Mesothelial cell of epicardium (in vitro differentiated cells): ENCODE data around the gene DNAJC1. TPM values are rescaled to one million over a fixed set of nuclear protein-coding genes. Genes with fewer than 3 reads are reported as not detected.
"Not testable (repeated sequence)": the region's sequence is repeated elsewhere in the genome, so short reads cannot be mapped to it uniquely, and the experiment has no call there.

Source experiments
- DNase-seq, 2 experiments: peaks; one replicate each; pipeline ENCODE4 v3.0.0; 2021; ENCODE audit warnings: low spot score in 2 of 2; ENCODE audit not compliant: unreplicated experiment in 2 of 2
- H3K27ac Mint-ChIP-seq: 2 replicates; pipeline ENCODE4 v1.8.0; 2021; ENCODE audit warnings: mixed read lengths
- H3K27me3 Mint-ChIP-seq: 2 replicates; pipeline ENCODE4 v1.8.0; 2021; ENCODE audit warnings: low read depth, mixed read lengths
- H3K36me3 Mint-ChIP-seq: 2 replicates; pipeline ENCODE4 v1.8.0; 2021; ENCODE audit warnings: mixed read lengths
- H3K4me1 Mint-ChIP-seq: 2 replicates; pipeline ENCODE4 v1.8.0; 2021; ENCODE audit warnings: mixed read lengths
- H3K4me3 Mint-ChIP-seq: 2 replicates; pipeline ENCODE4 v1.8.0; 2021; ENCODE audit warnings: mild to moderate bottlenecking, moderate library complexity, mixed read lengths
- H3K9me3 Mint-ChIP-seq: 2 replicates; pipeline ENCODE4 v1.8.0; 2021; ENCODE audit warnings: mixed read lengths
- total RNA-seq: library from RNA; stranded (reverse); gene quantifications from 3 replicates; pipeline ENCODE4 v1.2.1, GENCODE V29; 2021
- TF ChIP-seq, protein P1 (sequence below): fragments of 200-600 bp; sonication (generic); IDR thresholded peaks from one replicate; pipeline ENCODE4 v1.5.0; 2021; ENCODE audit warnings: antibody characterized with exemption; ENCODE audit not compliant: unreplicated experiment

Gene DNAJC1
- total RNA-seq, 1 donor from 2014 or later: 27.2 TPM

DNA sequence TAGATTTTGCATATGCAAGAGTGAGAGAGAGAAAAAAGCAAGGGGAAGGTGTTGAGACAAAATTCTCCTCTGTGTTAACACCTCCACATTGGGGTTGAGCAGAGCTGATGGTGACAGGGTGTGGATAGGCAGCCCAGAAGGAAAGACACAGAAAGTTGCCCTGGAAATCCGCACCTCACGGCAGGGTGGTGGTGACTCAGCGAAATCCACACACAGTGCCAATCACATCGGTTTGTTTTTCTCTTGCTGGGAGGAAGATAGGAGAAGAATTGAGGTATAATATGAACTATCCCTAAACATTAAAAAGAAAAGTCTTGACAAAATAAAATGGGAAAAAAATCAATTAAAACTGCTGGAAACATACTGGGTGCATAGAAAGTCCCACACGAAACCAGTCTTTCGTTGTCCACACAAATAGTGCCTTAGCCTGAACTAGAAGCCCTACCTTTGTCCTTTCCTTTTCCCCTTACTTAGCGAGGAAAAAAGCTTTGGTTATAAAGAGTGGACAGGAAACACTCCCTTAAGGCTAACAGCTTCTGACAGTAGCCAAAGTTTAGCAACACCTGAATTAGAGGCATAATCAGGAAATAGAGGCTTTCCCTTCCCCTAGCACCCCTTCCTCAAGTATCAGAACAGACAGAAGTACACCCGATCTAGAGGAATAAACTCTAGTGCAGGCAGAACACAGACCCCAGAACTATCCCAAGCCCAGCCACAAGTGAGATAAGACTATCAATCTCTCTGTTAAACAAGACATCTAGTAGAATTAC lies 39.2 kb upstream of the DNAJC1 start:
- H3K4me3 Mint-ChIP-seq: no peak overlapping the region
- no peaks in the 10 kb centered on the region for H3K27me3 Mint-ChIP-seq
- DNase-seq: no peak
- TF ChIP-seq, protein P1, sequence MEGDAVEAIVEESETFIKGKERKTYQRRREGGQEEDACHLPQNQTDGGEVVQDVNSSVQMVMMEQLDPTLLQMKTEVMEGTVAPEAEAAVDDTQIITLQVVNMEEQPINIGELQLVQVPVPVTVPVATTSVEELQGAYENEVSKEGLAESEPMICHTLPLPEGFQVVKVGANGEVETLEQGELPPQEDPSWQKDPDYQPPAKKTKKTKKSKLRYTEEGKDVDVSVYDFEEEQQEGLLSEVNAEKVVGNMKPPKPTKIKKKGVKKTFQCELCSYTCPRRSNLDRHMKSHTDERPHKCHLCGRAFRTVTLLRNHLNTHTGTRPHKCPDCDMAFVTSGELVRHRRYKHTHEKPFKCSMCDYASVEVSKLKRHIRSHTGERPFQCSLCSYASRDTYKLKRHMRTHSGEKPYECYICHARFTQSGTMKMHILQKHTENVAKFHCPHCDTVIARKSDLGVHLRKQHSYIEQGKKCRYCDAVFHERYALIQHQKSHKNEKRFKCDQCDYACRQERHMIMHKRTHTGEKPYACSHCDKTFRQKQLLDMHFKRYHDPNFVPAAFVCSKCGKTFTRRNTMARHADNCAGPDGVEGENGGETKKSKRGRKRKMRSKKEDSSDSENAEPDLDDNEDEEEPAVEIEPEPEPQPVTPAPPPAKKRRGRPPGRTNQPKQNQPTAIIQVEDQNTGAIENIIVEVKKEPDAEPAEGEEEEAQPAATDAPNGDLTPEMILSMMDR: no peak
- H3K9me3 Mint-ChIP-seq: peaks cover 5% of the 10 kb centered on the region
- no peaks in the 10 kb centered on the region for H3K36me3 Mint-ChIP-seq
- peaks cover 16% of the 10 kb centered on the region for H3K4me1 Mint-ChIP-seq
- H3K27ac Mint-ChIP-seq: no peak overlapping the region

DNA sequence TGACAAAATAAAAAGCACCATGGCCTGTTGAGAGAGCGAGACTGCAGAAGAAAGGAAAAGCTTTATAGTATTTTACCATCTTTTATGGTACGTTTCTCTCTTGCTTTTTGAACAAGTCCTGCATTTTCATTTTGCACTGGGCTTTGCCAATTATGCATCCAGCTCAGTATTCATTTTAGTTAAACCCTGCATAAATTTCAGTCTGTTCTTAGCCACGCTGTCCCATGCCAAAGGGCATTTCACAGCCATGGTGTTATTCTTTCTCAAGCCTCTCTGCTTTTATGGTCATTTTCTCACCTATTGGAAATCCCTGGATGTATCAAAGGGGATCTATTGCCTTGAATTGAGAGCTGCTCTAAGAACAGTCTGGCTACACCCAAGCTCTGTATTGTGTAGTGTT lies 30.8 kb upstream of the DNAJC1 start:
- Mint-ChIP-seq H3K4me3 (no peak overlapping the region), H3K4me1 (no peaks in the 10 kb centered on the region), H3K36me3 (peaks cover 7% of the 10 kb centered on the region), H3K9me3 (peaks cover 29% of the 10 kb centered on the region), H3K27ac (no peak overlapping the region), H3K27me3 (no peaks in the 10 kb centered on the region)
- no peak for DNase-seq
- TF ChIP-seq, protein P1: no peak

DNA sequence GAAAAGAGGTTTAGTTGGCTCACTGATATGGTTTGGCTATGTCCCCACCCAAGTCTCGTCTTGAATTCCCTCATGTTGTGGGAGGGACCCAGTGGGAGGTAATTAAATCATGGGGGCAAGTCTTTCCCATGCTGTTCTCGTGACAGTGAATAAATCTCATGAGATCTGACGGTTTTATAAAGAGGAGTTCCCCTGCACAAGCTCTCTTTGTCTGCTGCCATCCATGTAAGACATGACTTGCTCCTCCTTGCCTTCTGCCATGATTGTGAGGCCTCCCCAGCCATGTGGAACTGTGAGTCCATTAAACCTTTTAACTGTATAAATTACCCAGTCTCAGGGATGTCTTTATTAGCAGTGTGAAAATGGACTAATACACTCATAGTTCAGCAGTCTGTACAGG lies 28.7 kb upstream of the DNAJC1 start:
- H3K27ac Mint-ChIP-seq, H3K36me3 Mint-ChIP-seq, H3K27me3 Mint-ChIP-seq, DNase-seq, H3K4me1 Mint-ChIP-seq, H3K4me3 Mint-ChIP-seq: not testable (repeated sequence)
- peaks cover 40% of the 10 kb centered on the region for H3K9me3 Mint-ChIP-seq

DNA sequence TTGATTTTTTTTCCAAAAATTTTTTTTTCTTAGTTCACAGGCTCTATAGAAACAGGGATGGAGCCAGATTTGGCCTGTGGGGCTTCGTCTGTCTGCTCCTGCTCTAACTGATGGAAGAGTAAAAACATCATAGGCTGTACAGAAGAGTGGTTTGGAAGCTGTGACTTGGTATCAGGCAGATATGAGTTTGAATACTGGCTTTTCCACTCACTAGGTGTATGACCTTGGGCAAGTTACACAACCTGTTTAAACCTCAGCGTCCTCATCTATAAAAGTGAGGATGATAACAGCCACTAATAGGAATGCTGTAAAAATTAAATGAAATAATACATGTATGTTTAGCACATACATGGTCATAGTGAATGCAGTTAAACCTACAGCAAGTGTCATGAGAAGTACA lies 26.9 kb upstream of the DNAJC1 start:
- no peaks in the 10 kb centered on the region for H3K4me1 Mint-ChIP-seq

DNA sequence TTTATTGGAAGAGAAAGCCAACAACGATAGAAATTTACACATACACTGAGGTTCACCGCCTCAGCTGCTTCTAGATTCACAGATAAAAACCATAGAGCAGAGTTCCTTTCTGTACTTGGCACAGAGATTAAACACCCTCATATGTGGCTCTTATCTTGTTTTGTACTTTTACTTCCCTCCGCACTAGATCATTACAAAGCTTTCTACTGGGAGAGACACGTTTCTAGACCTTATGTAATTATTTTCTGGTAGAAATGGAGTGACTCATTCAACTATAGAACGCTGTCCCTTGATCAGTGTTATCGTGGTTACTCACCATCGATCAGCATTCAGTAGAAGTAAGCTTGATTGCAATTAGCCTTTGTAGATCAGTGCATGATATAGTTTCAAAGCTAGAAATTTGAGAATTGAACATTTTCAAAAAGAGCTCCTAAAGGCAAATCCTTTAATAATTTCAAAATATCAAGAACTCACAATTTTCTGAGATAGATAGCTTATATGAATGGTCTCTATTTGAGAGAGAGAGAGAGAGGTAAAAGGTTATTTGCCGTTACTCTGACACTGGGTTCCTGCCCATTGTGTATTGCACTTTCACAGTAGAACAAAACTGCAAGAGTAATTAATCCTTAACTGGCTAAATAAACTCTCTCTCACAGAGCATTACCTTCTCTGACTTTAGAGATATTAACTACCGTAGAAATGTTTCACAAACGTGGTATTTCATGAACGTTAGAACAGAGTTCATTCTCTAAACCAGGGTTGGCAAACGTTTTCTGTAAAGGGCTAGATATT lies 26.1 kb upstream of the DNAJC1 start:
- H3K27ac Mint-ChIP-seq: no peak overlapping the region
- TF ChIP-seq, protein P1: no peak
- DNase-seq: no peak
- H3K4me3 Mint-ChIP-seq: no peak overlapping the region
- no peaks in the 10 kb centered on the region for H3K4me1 Mint-ChIP-seq
- no peaks in the 10 kb centered on the region for H3K27me3 Mint-ChIP-seq
- H3K36me3 Mint-ChIP-seq: peaks cover 6% of the 10 kb centered on the region
- peaks cover 42% of the 10 kb centered on the region for H3K9me3 Mint-ChIP-seq

More for the DNA sequence above, 26.9 kb upstream of the DNAJC1 start:
- H3K9me3 Mint-ChIP-seq: peaks cover 45% of the 10 kb centered on the region
- H3K4me3 Mint-ChIP-seq: no peak overlapping the region
- no peak overlapping the region for H3K27ac Mint-ChIP-seq
- no peaks in the 10 kb centered on the region for H3K27me3 Mint-ChIP-seq
- DNase-seq: no peak
- TF ChIP-seq, protein P1: no peak
- H3K36me3 Mint-ChIP-seq: peaks cover 11% of the 10 kb centered on the region
